H1 (cell line): Measurements from ENCODE around the gene CYTH1. TPM values are rescaled to one million over a fixed set of nuclear protein-coding genes. Genes with fewer than 3 reads are reported as not detected.

Experiments used
- CTCF ChIA-PET: fragments of 300-600 bp; sonication (Branson Sonifier 250); formaldehyde crosslinking; loops from one replicate; lab custom pipeline; 2021; ENCODE audit not compliant: partially characterized antibody; lab: Charles Lee
- POLR2A ChIA-PET: fragments of 300-600 bp; sonication (Branson Sonifier 250); formaldehyde crosslinking; loops from one replicate; lab custom pipeline; 2021; ENCODE audit warnings: inconsistent platforms; ENCODE audit not compliant: partially characterized antibody; lab: Charles Lee
- DNase-seq, 2 experiments: peaks; one replicate each; pipeline versions ENCODE4 v3.0.0 to v3.0.0-alpha.2; 2010 to 2022; ENCODE audit warnings: low spot score in 2 of 2, low read depth in 1 of 2, mixed read lengths in 1 of 2
- FAIRE-seq: peaks from 2 replicates; lab custom pipeline; 2011; peaks lifted over from hg19 to GRCh38; lab: Jason Lieb, UNC
- H2AFZ ChIP-seq: 2 replicates; pipeline ENCODE4 v1.8.1; 2012; ENCODE audit warnings: low read length, inconsistent platforms
- H2AK5ac ChIP-seq: 2 replicates; pipeline ENCODE4 v1.6.1; 2013; ENCODE audit warnings: low read depth, low read length
- H2BK120ac ChIP-seq: replicated peaks from 2 replicates; pipeline ENCODE3; 2013; ENCODE audit warnings: low read depth, low read length, inconsistent platforms
- H2BK12ac ChIP-seq: 2 replicates; pipeline ENCODE4 v1.6.1; 2013; ENCODE audit warnings: low read depth, low read length
- H2BK15ac ChIP-seq: 2 replicates; pipeline ENCODE4 v1.6.1; 2013; ENCODE audit warnings: low read length
- H2BK20ac ChIP-seq: 2 replicates; pipeline ENCODE4 v1.6.1; 2013; ENCODE audit warnings: low read length
- H2BK5ac ChIP-seq: 2 replicates; pipeline ENCODE4 v1.6.1; 2013; ENCODE audit warnings: low read depth, low read length
- H3K14ac ChIP-seq: 2 replicates; pipeline ENCODE4 v1.6.1; 2013; ENCODE audit warnings: inconsistent platforms; ENCODE audit not compliant: insufficient read length
- H3K18ac ChIP-seq: 2 replicates; pipeline ENCODE4 v1.6.1; 2013; ENCODE audit warnings: low read length; ENCODE audit errors: extremely low read depth
- H3K23ac ChIP-seq: 2 replicates; pipeline ENCODE4 v1.6.1; 2013; ENCODE audit warnings: inconsistent platforms; ENCODE audit not compliant: insufficient read length
- H3K23me2 ChIP-seq: 2 replicates; pipeline ENCODE4 v1.6.1; 2013; ENCODE audit warnings: low read depth, low read length
- H3K27ac ChIP-seq: 2 replicates; pipeline ENCODE4 v1.6.1; 2011; ENCODE audit warnings: low read depth, low read length, inconsistent platforms
- H3K27me3 ChIP-seq, 4 experiments: replicated peaks in 1 of 4; 1 replicate in 1 of 4; 2 replicates in 3 of 4; pipeline versions ENCODE4 v1.6.1 to v1.8.1; 2011 to 2013; ENCODE audit warnings: low read length in 3 of 4, mild to moderate bottlenecking in 3 of 4, inconsistent platforms in 2 of 4, mixed read lengths in 2 of 4, moderate library complexity in 1 of 4; ENCODE audit not compliant: control insufficient read depth in 3 of 4, insufficient read depth in 3 of 4; ENCODE audit errors: extremely low read depth in 1 of 4
- H3K36me3 ChIP-seq, 4 experiments: 2 replicates each; pipeline versions ENCODE4 v1.6.1 to v1.8.1; 2011 to 2013; ENCODE audit warnings: mild to moderate bottlenecking in 4 of 4, low read length in 3 of 4, moderate library complexity in 2 of 4, control low read depth in 1 of 4, inconsistent platforms in 1 of 4; ENCODE audit not compliant: insufficient read depth in 4 of 4, control insufficient read depth in 2 of 4
- H3K4ac ChIP-seq: replicated peaks from 2 replicates; pipeline ENCODE3; 2013; ENCODE audit warnings: low read length, low read depth, mixed read lengths, inconsistent platforms; ENCODE audit not compliant: insufficient read length
- H3K4me1 ChIP-seq, 4 experiments: replicated peaks in 1 of 4; 1 replicate in 1 of 4; 2 replicates in 3 of 4; pipeline versions ENCODE4 v1.6.1 to v1.8.1; 2011 to 2013; ENCODE audit warnings: low read length in 3 of 4, inconsistent platforms in 2 of 4, mixed read lengths in 1 of 4; ENCODE audit not compliant: insufficient read depth in 4 of 4, control insufficient read depth in 3 of 4
- H3K4me2 ChIP-seq, 2 experiments: 2 replicates each; pipeline versions ENCODE4 v1.6.1 to v1.8.1; 2011 to 2013; ENCODE audit warnings: low read depth in 2 of 2, low read length in 2 of 2, control low read depth in 1 of 2, inconsistent platforms in 1 of 2, mild to moderate bottlenecking in 1 of 2; ENCODE audit not compliant: insufficient read depth in 1 of 2
- H3K4me3 ChIP-seq, 4 experiments: fragments of 200-600, 300-600 bp in 1 of 4; sonication (generic), shearing (Covaris generic), sonication (Bioruptor Twin) in 1 of 4; 2 replicates each; pipeline versions ENCODE4 v1.5.1 to v1.8.1; 2011 to 2016; ENCODE audit warnings: low read length in 4 of 4, low read depth in 3 of 4, control low read depth in 2 of 4, inconsistent platforms in 2 of 4, mild to moderate bottlenecking in 2 of 4, mixed read lengths in 1 of 4, moderate library complexity in 1 of 4; ENCODE audit not compliant: insufficient read depth in 2 of 4; ENCODE audit errors: extremely low read depth in 1 of 4
- H3K56ac ChIP-seq: replicated peaks from 2 replicates; pipeline ENCODE3; 2013; ENCODE audit warnings: low read depth, mild to moderate bottlenecking, mixed read lengths, low read length, inconsistent platforms; ENCODE audit not compliant: insufficient read length
- H3K79me1 ChIP-seq: 2 replicates; pipeline ENCODE4 v1.6.1; 2013; ENCODE audit warnings: low read depth, low read length, control low read depth
- H3K79me2 ChIP-seq, 2 experiments: 2 replicates each; pipeline versions ENCODE4 v1.6.1 to v1.8.1; 2012 to 2013; ENCODE audit warnings: low read length in 2 of 2, mild to moderate bottlenecking in 2 of 2, inconsistent platforms in 1 of 2; ENCODE audit not compliant: insufficient read depth in 2 of 2, control insufficient read depth in 1 of 2
- H3K9ac ChIP-seq, 4 experiments: replicated peaks in 1 of 4; 1 replicate in 1 of 4; 2 replicates in 3 of 4; pipeline versions ENCODE4 v1.6.1 to v1.8.1; 2011 to 2013; ENCODE audit warnings: low read depth in 3 of 4, low read length in 3 of 4, control low read depth in 2 of 4, mild to moderate bottlenecking in 2 of 4, moderate library complexity in 2 of 4, inconsistent platforms in 1 of 4; ENCODE audit errors: extremely low read depth in 1 of 4
- H3K9me3 ChIP-seq, 2 experiments: 2 replicates each; pipeline versions ENCODE4 v1.6.1 to v1.8.1; 2012 to 2013; ENCODE audit warnings: mild to moderate bottlenecking in 2 of 2, moderate library complexity in 2 of 2, control low read depth in 1 of 2, inconsistent platforms in 1 of 2, low read depth in 1 of 2, low read length in 1 of 2, mixed read lengths in 1 of 2; ENCODE audit not compliant: insufficient read depth in 2 of 2
- H4K20me1 ChIP-seq, 2 experiments: replicated peaks in 1 of 2; 2 replicates each; pipeline versions ENCODE3 to v1.8.1; 2011 to 2013; ENCODE audit warnings: inconsistent platforms in 2 of 2, low read length in 2 of 2, mild to moderate bottlenecking in 1 of 2; ENCODE audit not compliant: insufficient read depth in 2 of 2, control insufficient read depth in 1 of 2
- H4K5ac ChIP-seq: 2 replicates; pipeline ENCODE4 v1.6.1; 2013; ENCODE audit warnings: low read length, low read depth, mixed read lengths, inconsistent platforms; ENCODE audit not compliant: insufficient read length
- H4K8ac ChIP-seq: 2 replicates; pipeline ENCODE4 v1.8.0; 2013; ENCODE audit warnings: mild to moderate bottlenecking, moderate library complexity, low read length, inconsistent platforms; ENCODE audit not compliant: insufficient read depth; ENCODE audit errors: extremely low read depth
- H4K91ac ChIP-seq: replicated peaks from 2 replicates; pipeline ENCODE3; 2013; ENCODE audit warnings: low read length, mixed read lengths, inconsistent platforms; ENCODE audit not compliant: insufficient read length
- ASH2L ChIP-seq: fragments of 200-600, 300-600 bp; sonication (generic); IDR thresholded peaks from one replicate; pipeline ENCODE4 v1.7.1; 2017; ENCODE audit warnings: low read length
- CEBPB ChIP-seq: IDR thresholded peaks from 2 replicates; pipeline ENCODE4 v1.6.1; 2012; ENCODE audit warnings: low read depth, low read length
- EGR1 ChIP-seq: IDR thresholded peaks from 2 replicates; pipeline ENCODE4 v1.6.1; 2011; ENCODE audit warnings: low read depth, low read length, borderline replicate concordance
- HDAC2 ChIP-seq, 2 experiments: fragments of 300-600 bp in 1 of 2; sonication (generic) in 1 of 2; IDR thresholded peaks; 2 replicates each; pipeline ENCODE4 v1.6.1; 2011 to 2012; ENCODE audit warnings: low read depth in 2 of 2, low read length in 2 of 2, mild to moderate bottlenecking in 2 of 2, moderate library complexity in 2 of 2, borderline replicate concordance in 1 of 2, inconsistent platforms in 1 of 2
- POLR2AphosphoS5 ChIP-seq: IDR thresholded peaks from 2 replicates; pipeline ENCODE4 v1.6.1; 2011; ENCODE audit warnings: low read depth, low read length
- RFX5 ChIP-seq: IDR thresholded peaks from 2 replicates; pipeline ENCODE4 v1.6.1; 2011; ENCODE audit warnings: low read depth, low read length, improper control_type of control experiment, borderline replicate concordance
- SP4 ChIP-seq: IDR thresholded peaks from 2 replicates; pipeline ENCODE4 v1.6.1; 2012; ENCODE audit warnings: low read length, inconsistent platforms
- WGBS, 2 experiments: shearing (Covaris generic) in 1 of 2; methylation state at CpG; one replicate each; pipeline versions ENCODE4 v1.1.6 to v1.1.7; 2013 to 2015; ENCODE audit warnings: low lambda C conversion rate in 2 of 2, mixed read lengths in 2 of 2, inconsistent platforms in 1 of 2, low coverage in 1 of 2, missing lambda C conversion rate in 1 of 2; ENCODE audit not compliant: insufficient replicate concordance in 2 of 2, insufficient coverage in 1 of 2, insufficient read length in 1 of 2; ENCODE audit errors: extremely low coverage in 1 of 2, missing lambda C conversion rate in 1 of 2; 5-methylcytosine and 5-hydroxymethylcytosine counted together
- polyA plus RNA-seq, 7 experiments: library from polyadenylated mRNA; depleted of rRNA in 3 of 7; stranded (reverse) in 5 of 7; unstranded in 2 of 7; fragments of >200 nt in 5 of 7; fragments of 200-250 nt in 2 of 7; gene quantifications; 1 replicate in 5 of 7; 2 replicates in 1 of 7; 4 replicates in 1 of 7; pipeline versions ENCODE4 v1.2.1 to v1.2.3, GENCODE V29; 2011 to 2013; ENCODE audit warnings: missing spikeins in 2 of 7, mixed read lengths in 2 of 7
- total RNA-seq: library from RNA; stranded (reverse); fragmentation: NEBNext Ultra II Directional; extraction: Animal tissue kit (Norgen Biotek cat#: 25700); gene quantifications from 2 replicates; pipeline ENCODE4 v1.2.1, GENCODE V29; 2021
- TF ChIP-seq, protein P1 (sequence below): IDR thresholded peaks from 2 replicates; pipeline ENCODE4 v1.6.1; 2012; ENCODE audit warnings: inconsistent platforms
- TF ChIP-seq, protein P2 (sequence below): IDR thresholded peaks from 2 replicates; pipeline ENCODE4 v1.6.1; 2011; ENCODE audit warnings: low read depth, mild to moderate bottlenecking, low read length; ENCODE audit not compliant: insufficient read depth

The CYTH1 gene
- total and polyA plus RNA-seq, 2 of the 8 experiments (the other 6 are each of a cell fraction or from before 2014, with no cell fraction given): 12.8 to 14.8 TPM

DNA sequence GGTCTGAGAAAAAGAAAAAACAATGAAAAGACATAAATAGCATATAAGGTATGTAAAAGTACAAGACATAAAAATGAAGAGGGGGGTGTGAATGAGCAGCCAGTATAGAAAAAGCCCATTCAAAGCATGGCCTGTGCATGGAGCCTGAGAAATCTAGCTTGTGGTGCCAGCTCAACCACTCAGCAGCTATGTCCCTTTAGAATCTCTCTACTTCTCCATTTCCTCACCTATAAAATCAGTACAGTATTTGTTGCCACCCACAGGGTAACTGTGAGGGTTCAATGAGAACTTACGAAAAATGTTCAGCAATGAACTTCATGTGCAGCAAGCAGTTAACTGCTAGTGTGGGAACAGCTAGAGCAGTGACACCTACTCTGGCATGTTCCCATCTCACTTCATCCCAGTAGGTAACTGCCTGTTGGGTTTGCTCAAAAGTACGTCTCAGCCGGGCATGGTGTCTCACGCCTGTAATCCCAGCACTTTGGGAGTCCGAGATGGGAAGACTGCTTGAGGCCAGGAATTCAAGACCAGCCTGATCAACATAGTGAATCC is 15.3 kb downstream of the CYTH1 start:
- H4K91ac ChIP-seq: no peak overlapping the region
- H3K27me3 ChIP-seq: no peaks in the 10 kb centered on the region
- H2AK5ac ChIP-seq: no peak overlapping the region
- H2BK5ac ChIP-seq: no peak overlapping the region
- H3K79me2 ChIP-seq: peaks cover 0 to 4% of the 10 kb centered on the region in 2 experiments; a peak in 2 of 4 replicates
- H2BK20ac ChIP-seq: no peak overlapping the region
- peaks cover 9% of the 10 kb centered on the region for H3K79me1 ChIP-seq
- H3K4me3 ChIP-seq: no peak overlapping the region
- H3K23me2 ChIP-seq: peaks cover 2% of the 10 kb centered on the region; the same call in 1 of the 2 replicates
- H4K5ac ChIP-seq: no peak overlapping the region
- CTCF ChIA-PET: no interaction called here
- no peak overlapping the region for H2AFZ ChIP-seq
- H3K14ac ChIP-seq: no peak overlapping the region
- H4K20me1 ChIP-seq: peaks cover 0 to 6% of the 10 kb centered on the region in 2 experiments
- no peak for FAIRE-seq
- no peaks in the 10 kb centered on the region; a peak in 1 of 7 replicates for H3K4me1 ChIP-seq
- POLR2A ChIA-PET: no interaction called here
- no peak overlapping the region for H2BK120ac ChIP-seq
- no peak for DNase-seq
- H3K9ac ChIP-seq: no peak overlapping the region
- H2BK12ac ChIP-seq: no peak overlapping the region
- no peak overlapping the region for H3K4ac ChIP-seq
- no peak overlapping the region for H3K4me2 ChIP-seq
- H3K27ac ChIP-seq: no peak overlapping the region
- no peaks in the 10 kb centered on the region for H3K36me3 ChIP-seq
- H4K8ac ChIP-seq: no peak overlapping the region
- H3K56ac ChIP-seq: no peak overlapping the region
- no peak overlapping the region for H3K18ac ChIP-seq
- H3K23ac ChIP-seq: no peak overlapping the region
- H2BK15ac ChIP-seq: no peak overlapping the region
- H3K9me3 ChIP-seq: no peaks in the 10 kb centered on the region
- 90% methylated on average over 5 of the region's 5 CpGs; no CpG with 5 or more reads in 1 of the 2 experiments for WGBS, 2 experiments
- TF ChIP-seq HDAC2 (IDR thresholded peaks at IDR 0.05; ENCODE audit: borderline replicate concordance in 1 of 2, low read depth in 2 of 2, low read length in 2 of 2) (no peak), SP4 (no peak), EGR1 (no peak), RFX5 (no peak), CEBPB (no peak), ASH2L (no peak), POLR2AphosphoS5 (no peak)
- TF ChIP-seq, protein P1, sequence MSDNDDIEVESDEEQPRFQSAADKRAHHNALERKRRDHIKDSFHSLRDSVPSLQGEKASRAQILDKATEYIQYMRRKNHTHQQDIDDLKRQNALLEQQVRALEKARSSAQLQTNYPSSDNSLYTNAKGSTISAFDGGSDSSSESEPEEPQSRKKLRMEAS: no peak
- TF ChIP-seq, protein P2, sequence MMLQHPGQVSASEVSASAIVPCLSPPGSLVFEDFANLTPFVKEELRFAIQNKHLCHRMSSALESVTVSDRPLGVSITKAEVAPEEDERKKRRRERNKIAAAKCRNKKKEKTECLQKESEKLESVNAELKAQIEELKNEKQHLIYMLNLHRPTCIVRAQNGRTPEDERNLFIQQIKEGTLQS: no peak
